Testis (tissue), 2 donors: ENCODE data around the gene GUCY1A1.

Experiments used
- POLR2A ChIP-seq: fragments of 450-650 bp; IDR thresholded peaks from one replicate; pipeline ENCODE4 v1.6.1; 2017; ENCODE audit warnings: antibody characterized with exemption, mild to moderate bottlenecking, moderate library complexity
- TF ChIP-seq, protein P1 (sequence below), 3 experiments: fragments of 450-650 bp in 2 of 3; fragments of 200-600 bp in 1 of 3; sonication (generic) in 1 of 3; IDR thresholded peaks; one replicate each; pipeline ENCODE4 v1.5.1; 2016 to 2019; ENCODE audit warnings: antibody characterized with exemption in 3 of 3, mild to moderate bottlenecking in 2 of 3, moderate library complexity in 1 of 3

DNA sequence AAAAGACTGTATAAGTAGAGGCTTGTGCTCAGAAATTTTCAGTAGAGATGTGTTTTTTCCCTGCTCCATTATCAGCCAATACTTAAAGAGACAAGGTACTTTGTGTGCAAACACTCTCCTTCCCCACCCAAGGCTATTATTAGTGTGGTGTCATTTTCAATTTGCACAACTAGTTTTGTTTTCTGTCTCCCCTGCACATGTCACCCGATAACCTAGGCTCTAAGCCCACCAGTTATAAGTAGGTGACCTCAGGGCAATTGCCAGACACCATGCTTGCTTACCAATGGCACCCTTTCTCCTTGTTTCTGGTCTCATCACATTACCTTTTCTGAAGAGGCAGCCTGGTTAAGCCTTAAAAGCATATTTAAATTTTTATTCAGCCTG lies 8.0 kb upstream of the GUCY1A1 start:
- TF ChIP-seq, protein P1, sequence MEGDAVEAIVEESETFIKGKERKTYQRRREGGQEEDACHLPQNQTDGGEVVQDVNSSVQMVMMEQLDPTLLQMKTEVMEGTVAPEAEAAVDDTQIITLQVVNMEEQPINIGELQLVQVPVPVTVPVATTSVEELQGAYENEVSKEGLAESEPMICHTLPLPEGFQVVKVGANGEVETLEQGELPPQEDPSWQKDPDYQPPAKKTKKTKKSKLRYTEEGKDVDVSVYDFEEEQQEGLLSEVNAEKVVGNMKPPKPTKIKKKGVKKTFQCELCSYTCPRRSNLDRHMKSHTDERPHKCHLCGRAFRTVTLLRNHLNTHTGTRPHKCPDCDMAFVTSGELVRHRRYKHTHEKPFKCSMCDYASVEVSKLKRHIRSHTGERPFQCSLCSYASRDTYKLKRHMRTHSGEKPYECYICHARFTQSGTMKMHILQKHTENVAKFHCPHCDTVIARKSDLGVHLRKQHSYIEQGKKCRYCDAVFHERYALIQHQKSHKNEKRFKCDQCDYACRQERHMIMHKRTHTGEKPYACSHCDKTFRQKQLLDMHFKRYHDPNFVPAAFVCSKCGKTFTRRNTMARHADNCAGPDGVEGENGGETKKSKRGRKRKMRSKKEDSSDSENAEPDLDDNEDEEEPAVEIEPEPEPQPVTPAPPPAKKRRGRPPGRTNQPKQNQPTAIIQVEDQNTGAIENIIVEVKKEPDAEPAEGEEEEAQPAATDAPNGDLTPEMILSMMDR (IDR thresholded peaks at IDR 0.05): no peak
- TF ChIP-seq POLR2A: no peak
